RPMI8226 (cell line): Measurements from ENCODE around the gene SHISAL1.

Source experiments
- DNase-seq: peaks from one replicate; pipeline ENCODE4 v3.0.0-alpha.2; 2015

SHISAL1 gene

GRCh38 chr22:44298406-44299091 is 14.2 kb downstream of the SHISAL1 start:
- DNase-seq = no peak

DNA sequence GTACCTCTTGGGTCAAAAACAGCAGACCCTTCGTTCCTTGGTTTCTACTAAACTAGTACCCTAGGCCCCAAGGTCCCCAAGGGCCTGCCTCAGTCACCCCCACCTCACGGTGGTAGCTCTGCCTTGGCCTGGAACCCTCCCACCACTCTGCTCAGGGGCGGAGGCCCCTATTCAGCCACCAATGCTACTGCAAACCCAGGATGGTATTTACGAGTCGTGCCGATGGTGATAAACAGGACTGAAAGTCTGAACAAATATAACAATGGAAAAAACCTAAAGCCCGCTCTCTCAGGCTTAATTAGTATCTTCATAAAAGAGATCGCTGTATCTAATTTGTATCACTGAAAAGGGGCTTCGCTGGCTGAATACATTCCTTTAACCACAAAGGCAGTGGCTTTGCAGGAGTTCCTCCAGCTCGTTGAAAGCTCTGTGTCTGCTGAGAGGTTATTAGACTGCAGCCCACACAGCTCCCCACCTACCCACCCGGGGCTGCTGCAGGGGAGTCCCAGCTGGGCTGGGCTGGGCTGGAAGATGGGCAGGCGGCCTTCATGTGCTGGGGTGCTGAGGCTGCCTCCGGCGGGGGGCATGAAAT is 15.2 kb downstream of the SHISAL1 start:
- no peak for DNase-seq

GRCh38 chr22:44295406-44295805 is 17.3 kb downstream of the SHISAL1 start:
- no peak for DNase-seq

DNA sequence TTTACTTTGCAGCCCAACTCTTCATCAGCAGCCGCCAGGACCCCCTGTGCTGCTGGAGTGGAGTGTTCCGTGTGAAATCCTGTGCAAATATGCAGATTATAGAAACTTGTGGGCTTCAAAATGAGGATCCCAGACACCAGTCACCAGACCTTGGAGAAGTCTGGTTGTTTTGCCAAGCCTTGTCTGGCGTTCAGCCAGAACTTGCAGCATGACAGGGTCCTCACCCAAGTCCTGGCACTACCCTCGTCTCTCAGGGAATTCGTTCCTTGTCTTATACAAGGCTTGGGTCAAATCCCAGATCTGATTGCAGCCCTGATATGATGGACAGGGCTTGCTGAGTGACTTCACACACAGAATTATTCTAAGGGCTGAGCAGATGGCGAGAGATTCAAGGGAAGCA is 18.9 kb downstream of the SHISAL1 start:
- no peak for DNase-seq

- no peak for DNase-seq
These were observed 19.7 kb downstream of the SHISAL1 start for GRCh38 chr22:44293034-44293433.

DNA sequence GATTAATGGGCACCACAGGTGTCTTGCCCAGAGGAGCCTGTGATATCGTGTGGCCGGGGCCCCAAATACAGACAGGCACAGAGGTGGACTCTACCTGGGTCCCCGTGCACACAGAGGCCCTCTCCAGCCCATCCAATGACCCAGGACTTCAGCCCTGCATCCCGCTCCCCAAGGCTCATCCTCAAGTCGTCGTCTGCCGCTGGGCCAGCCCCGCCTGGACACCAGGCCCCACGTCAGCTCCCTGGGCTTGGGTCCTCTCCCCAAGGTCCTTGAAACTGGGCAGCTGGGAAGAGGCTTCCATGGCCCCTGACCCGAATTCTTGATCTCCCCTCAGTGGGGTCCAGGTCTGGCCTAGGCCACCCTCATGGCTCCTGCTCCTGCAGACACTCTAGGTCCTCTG is 20.2 kb downstream of the SHISAL1 start:
- no peak for DNase-seq

- DNase-seq = no peak
These were observed 20.9 kb downstream of the SHISAL1 start for GRCh38 chr22:44291674-44292360.

DNA sequence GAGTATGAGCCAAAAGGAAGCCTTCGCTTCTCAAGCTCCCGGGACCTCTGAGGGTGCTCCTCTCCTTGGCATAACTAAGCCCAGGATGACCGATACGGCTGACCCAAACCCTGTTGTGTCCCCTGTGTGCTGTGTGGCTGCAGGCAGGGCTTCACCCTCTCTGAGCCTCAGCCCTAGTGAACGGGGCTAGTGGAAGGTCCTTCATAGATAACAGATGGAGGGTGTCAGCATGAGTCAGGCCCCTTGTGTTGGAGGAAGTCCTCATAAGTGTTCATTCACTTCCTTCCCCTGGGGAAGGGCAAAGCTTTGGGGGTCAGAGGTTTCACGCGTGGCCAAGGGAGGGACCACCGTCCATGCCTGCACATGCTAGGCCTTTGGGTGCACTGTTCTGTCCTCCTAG is 21.5 kb downstream of the SHISAL1 start:
- no peak for DNase-seq

GRCh38 chr22:44289414-44290171 is 23.2 kb downstream of the SHISAL1 start:
- no peak for DNase-seq

DNA sequence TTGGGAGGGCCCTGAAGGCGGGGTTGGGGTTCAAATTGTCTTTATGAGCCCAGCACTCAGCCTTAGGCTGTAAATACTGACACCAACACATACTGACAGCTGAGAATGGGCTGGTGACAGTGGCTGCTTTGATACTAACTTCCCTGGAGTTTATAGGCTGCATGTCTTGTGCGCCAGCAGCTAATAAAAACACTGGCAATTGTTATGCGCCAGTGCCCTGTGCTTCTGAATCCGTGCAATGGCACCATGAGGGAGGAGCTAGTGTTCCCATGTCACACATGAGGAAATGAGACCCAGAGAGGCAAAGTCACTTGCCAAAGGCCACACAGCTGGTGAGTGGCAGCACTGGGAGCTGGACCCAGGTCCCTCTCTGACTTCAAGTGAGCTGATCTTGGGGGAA is 23.8 kb downstream of the SHISAL1 start:
- no peak for DNase-seq

DNA sequence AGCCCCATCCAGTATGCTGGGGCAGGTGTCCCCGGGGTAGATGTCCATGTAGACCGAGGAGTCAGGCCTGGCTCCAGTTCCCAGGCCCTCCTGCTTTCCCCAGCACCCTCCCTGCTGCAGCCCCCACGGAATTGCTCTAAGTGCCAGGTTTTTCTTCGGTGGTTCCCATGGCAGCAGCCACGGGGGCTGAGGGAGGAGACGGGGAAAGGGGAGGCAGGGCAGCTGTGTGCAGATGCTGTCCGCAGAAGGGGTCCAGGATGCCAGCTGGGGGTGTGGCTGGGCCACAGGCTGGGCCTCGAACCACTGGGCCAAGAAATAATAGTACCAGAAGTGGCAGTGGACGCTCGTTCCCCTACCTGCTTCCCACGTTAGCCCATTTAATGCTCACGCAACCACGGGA is 25.0 kb downstream of the SHISAL1 start:
- no peak for DNase-seq

DNA sequence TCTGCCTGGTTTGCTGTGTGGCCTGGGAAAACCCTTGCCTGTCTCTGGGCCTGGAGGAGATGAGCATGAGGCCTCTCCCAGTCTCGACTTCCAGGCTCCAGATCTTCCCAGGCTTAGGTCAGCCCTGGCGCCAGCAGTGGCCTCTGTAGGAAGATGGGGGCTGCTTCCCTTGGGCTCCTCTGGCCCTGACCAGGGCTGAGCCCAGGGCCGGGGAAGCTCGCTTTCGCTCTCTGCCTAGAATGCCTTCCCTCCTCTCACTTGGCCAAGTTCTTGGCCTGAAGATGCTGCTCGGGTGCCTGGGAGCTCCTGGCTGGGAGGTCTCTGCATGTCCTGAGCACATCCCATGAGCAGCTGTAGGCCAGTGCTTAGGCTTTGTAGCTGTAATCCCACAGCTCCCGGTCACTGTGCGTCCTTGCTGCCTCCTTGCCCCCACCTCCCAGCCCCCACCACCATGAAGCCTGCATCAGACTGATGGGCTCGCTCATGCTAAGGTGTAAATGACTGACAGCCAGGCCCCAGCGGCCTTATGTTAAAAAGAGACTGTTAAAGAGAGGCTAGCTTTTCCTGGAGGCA is 25.5 kb downstream of the SHISAL1 start:
- no peak for DNase-seq

DNA sequence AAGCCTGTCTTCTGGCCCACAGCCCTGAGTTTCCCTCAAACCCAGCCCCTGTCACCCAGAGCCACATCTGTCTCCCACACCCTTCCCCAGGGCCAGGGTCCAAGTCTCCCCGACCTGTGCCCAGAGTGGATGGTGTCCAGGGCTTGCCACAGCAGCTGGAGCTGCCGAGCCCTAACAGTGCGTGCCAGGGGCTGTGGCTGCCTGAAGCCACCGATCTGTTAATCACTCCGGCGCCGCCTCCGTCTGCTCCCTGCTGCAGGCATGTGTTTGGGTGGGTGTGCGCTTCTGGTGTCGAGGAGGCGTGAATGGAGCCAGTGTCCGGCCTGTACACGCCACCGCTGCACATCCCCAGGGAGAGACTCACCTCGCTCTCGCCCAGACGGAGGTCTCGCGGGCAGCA is 26.1 kb downstream of the SHISAL1 start:
- no peak for DNase-seq

- DNase-seq = no peak
These were observed 28.0 kb downstream of the SHISAL1 start for GRCh38 chr22:44284711-44285110.

DNA sequence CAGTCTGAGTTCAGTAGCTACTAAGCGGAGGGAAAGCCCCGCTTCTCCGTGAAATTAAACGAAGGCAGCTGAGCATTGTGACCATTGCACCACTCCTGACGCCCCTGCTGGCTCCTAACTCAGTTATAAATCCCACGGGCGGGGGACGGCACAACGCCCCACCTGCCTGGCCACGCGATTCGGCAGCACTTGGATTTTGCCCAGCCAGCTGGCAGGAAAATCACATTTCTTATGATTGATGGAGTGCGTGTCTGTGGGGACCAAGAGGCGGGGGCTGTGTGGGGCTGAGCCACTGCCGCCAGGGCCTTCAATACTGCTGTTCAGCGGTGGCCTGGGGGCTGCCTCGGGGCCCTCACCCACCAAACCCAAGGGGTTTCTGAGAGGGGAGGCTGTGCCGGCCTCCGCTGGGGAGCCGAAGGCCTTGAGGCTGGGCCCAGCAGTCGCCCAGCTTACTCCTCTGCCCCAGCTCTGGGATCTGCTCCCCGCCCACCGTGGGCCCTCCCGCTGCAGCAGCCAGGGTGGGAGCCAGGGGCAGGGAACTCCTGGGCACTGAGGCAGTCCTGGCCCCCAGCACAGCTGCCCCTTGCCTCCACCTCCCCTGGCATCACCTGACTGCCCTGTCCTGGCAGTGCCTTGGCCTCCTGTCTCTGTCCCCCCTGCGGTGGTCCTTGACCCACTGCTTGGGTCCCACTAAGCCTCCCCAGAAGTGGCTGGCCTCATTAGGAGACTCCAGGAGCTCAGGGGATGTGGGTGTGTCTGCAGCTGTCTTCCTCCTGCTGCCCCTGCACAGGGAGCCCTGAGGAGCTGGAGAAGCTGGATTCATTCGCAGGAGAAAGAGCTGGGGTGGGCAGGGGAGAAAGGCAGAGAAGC is 30.7 kb downstream of the SHISAL1 start:
- DNase-seq = no peak

DNA sequence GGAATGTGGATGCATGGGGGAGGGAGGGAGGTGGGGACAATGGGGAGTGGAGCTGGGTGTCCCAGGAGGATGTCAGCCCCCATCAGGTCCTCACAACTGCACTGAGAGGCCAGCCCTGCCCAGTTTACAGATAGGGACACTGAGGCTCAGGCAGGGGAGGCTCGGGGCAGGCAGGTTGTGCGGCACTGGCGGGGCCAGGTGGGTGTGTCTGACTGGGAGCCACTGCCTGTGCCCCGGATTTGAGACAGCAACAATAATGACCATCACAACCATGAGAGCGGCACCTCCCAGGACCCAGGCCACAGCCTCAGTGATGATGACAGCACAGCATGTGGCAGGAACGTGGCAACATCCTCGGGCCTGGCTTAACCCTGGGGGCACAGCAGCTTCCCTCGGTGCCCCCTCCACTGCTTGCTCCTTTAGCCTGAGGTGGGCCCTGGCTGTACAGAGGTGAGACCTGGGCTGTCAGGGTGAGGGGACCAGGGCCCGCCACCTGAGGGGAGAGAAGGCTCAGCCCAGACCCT is 32.0 kb downstream of the SHISAL1 start:
- DNase-seq = no peak

GRCh38 chr22:44279069-44279360 is 33.7 kb downstream of the SHISAL1 start:
- DNase-seq = no peak

GRCh38 chr22:44278243-44279068 is 34.3 kb downstream of the SHISAL1 start:
- no peak for DNase-seq

DNA sequence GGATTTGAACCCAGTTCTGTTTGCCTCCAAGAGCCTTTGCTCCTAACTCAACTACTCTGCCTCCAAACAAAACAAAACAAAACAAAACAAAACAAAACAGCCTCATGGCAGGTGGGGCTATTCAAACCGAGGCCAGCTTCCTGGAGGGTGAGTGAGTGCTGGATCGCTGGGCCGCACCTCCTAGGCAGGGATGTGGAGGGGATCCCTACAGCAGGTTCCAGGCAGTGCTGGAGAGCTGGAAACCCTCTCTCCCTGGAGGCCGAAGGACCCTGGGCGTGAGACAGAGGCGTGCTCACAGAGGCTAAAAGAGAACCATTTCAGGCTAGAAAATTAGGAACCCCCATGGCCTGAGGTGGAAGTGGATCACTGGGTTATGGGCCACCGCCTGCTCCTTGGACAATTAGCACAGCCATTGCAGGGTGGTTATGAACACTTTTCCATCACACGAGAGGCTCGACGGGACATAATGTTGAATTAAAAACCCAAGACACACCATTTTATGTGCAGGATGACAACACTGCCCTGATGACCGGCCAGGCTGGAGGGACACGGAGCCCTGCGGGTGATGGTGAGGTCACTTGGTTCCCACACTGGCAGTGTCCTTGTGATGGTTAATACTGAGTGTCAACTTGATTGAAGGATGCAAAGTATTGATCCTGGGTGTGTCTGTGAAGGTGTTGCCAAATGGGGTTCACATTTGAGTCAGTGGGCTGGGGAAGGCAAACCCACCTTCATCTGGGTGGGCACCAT is 35.2 kb downstream of the SHISAL1 start:
- no peak for DNase-seq

- no peak for DNase-seq
These were observed 35.9 kb downstream of the SHISAL1 start for GRCh38 chr22:44276706-44277356.
